ENCODE results near the gene KIF7. TPM values are rescaled to one million over a fixed set of nuclear protein-coding genes. Genes with fewer than 3 reads are reported as not detected.
A peak's percentile ranks its signal among the peaks of the same experiment; 100 is the strongest.

The KIF7 gene
- polyA plus RNA-seq, 12 donors, result 4.2 to 11.1 (median 5.6) TPM; not detected in 1

DNA sequence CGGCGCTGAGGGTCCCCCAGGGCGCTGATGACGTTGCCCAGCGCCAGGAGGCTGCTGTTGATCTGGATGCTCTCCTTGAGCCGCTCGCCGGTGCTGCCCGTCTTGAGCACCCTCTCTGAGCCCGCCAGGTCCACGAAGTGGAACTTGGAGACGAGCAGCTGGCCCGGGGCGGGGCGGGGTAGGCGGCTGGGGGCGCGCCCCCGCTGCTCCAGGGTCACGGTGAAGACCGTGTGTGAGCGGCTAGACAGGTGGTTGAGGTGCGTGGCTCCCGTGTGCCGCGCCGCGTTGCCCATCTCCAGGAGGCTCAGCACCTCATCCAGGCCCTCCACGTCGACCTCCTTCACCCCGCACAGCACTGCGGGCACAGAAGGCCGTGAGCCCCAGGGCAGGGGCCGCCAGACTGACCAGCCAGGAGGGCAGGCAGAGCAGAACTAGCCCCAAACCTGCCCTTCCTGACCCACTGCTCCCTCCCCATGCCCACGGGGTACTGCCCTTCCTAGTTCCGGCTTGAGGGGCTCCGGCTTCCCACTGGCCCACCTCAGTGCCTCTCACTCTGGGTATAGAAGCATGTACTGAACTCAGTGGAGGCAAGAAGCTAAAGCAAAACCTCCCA lies 6.1 kb downstream of the KIF7 start:
- DNase-seq, result no peak

DNA sequence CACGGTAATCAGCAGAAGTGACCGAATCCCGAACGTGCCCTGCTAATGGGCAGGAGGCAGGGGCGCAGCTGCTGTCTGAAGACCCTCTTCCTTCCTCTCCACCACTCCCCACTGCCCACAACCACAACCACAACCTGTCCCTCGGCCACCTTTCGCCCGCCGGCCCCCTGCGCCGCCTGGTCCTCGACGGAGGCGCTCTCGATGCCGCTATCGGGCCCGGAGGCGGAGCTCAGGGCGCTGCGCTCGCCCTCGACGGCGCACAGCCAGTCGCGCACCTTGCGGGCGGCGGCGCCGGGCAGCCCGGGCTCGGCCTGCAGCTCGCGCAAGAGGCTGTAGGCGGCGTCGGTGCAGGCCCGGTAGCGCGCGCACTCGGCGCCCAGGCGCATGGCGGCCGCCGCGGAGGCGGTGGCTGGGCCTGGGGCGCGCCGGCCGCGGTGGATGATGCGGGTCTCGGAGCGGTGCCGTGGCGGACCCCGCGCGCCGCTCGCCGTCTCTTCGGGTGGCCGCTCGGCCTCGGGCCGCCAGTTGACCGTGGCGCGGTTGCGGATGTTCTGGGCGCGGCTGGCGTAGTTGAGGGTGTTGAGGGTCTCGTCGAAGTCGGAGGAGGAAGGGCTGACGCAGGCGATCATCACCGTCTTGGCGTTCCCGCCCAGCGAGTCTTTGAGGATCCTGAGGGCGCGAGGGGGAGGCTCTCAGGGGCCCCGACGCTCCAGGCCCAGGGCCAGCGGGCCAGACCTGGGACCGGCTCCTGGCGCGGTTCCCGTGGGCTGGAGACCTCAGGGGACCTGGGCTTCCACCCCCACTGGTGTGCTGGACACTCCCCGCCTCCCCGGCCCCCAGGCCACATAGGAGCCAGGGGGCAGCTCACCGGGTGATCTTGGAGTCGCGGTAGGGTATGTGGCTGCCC lies 6.9 kb downstream of the KIF7 start:
- DNase-seq, result no peak

DNA sequence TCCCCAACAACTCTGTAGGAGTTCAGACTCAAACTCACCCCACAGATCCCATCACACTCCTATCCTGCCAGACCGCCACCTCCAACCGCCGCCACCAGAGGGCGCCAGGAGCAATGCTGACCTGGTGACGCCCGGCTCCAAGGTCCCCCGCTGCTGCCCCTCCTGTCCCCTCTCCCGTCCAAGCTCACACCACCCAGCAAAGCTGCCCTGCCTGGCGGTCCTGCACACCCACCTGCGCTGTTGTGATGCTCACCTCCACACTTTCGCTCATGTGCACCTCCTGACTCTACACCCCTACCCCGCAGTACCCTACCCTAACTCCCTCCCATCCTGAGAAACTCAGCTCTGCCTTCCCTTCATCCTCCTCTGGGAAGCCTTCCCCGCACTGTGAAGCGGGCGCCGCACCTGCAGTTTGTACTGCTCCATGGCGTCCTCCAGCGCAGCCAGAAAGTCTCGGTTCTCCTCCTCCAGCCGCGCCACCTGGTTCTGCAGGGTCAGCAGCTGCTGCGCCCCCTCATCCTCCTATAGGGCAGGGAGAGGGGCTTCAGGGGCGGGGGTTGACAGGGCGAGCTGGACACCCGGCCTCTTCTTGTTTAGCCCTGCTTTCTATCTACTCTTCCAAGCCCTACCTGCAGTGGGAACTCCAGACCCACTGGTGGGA lies 7.9 kb downstream of the KIF7 start:
- peak; percentile 64 for DNase-seq

DNA sequence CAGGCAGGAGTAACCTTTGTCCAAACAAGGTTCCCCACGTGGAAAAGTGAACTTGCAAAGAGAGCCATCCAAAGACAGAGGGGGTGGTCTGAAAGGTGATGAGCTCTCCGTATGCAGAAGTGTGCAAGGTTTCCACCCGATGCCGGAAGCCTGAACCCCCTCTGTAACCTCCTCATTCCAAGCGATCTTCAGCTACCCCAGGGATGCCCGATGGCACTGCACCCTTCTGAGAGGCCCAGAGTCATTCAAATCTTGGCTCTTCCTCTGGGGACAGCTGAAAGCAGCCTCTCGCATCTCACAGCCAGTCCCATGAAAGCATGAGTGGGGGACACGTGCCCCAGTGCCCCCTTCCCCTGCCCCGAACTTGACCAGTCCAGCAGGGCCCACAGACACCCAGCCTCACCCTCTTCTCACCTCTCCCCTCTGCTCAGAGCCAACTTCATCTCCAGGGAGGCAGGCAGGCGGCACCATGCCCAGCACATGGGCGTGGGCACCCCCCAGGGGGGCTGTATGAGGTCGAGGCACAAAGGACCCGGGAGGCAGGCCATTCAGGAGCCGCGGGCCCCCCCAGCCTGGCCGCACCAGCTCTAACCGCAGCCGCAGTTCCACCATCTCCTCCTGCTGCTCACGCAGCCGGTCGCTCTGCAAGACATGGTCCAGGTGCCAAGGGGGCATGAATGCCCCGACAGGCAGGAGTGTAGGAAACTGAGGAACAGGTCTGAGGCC lies 8.7 kb downstream of the KIF7 start:
- no peak for DNase-seq

DNA sequence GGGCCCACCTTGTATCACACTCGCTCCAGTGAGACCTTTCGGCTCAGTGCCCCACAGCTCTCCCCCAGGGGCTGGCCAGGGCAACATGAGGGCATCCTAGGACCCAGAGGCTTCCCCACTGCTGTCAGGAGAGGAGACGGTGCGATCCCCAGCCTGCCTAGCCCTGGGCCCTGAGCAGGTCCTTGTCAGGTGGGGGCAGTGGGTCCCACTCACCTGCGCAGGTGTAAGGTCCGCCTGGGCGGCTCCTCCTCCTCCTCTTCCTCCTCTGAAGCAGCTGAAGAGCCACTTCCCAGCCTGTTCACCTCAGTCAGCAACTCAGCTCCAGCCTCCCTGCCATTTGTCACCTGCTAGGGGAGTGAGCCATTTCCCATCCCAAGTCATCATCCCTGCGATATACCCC lies 9.6 kb downstream of the KIF7 start:
- DNase-seq, result no peak

DNA sequence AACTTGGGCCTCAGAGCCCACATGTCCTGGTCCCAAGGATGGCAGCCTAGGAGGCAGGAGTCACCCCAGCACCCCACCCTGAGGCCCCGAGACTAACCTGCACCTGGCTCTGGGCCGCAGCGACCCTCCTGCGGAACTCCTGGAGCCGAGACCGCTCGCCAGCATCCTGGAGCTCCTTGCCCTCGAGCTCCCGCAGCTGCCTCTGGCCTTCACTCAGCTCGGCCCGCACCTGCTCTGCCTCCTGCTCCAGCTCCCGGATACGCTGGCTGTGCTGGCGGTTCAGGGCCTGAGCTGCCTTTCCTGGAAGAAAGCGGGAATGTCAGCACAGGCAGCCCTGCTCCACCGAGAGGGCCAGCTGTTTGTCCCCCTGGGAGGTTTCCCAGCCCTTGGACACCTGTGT lies 13.2 kb downstream of the KIF7 start:
- no peak for DNase-seq

DNA sequence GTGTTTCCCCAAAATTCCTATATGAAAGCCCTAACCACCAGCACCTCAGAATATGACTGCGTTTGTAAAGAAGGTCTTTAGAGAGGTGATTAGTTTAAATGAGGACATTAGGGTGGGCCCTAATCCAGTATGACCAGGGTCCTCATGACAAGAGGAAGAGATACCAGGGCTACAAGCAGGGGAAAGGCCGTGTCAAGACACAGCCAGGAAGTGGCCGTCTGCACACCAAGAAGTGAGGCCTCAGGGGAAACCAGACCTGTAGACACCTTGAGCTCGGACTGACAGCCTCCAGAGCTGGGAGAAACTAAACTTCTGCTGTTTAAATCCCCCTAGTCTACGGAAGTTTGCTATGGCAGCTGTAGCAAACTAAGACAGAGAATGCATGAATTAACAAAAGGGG lies 14.2 kb downstream of the KIF7 start:
- DNase-seq, result no peak

DNA sequence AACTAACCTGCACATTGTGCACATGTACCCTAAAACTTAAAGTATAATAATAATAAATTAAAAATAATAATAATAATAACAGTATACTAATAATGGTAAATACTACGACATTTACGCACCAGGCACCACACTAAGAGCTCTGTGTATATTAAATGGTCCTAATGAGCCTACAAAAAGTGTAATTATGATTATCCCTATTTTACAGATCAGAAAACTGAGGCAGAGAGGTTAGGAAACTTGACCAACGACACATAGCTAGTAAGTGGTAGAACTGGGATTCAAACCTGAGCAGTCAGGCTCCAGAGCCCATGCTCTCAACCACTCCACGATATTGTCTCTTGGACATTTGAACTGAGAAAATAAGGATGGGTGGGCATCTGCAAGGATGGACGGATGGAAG lies 15.0 kb downstream of the KIF7 start:
- DNase-seq, result no peak

DNA sequence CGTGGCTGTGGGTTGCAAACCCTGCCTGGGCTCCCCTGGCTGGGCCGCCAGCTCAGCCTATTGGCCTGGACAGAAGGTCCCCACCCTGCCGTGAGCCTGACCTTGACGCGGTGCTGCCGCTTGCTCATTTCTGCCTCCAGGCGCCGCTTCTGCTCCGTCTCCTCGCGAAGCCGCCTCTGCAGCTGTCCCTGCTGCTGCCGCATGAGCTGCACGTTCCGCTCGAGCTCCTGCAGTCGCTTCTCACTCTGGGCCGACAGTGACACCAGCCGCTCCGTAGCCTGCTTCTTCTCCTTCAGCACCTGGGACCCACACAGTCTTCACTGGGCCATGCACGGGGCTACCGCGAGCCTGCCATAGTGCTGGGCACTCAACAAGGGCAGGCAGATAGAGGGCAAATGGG lies 21.7 kb downstream of the KIF7 start:
- no peak for DNase-seq

DNA sequence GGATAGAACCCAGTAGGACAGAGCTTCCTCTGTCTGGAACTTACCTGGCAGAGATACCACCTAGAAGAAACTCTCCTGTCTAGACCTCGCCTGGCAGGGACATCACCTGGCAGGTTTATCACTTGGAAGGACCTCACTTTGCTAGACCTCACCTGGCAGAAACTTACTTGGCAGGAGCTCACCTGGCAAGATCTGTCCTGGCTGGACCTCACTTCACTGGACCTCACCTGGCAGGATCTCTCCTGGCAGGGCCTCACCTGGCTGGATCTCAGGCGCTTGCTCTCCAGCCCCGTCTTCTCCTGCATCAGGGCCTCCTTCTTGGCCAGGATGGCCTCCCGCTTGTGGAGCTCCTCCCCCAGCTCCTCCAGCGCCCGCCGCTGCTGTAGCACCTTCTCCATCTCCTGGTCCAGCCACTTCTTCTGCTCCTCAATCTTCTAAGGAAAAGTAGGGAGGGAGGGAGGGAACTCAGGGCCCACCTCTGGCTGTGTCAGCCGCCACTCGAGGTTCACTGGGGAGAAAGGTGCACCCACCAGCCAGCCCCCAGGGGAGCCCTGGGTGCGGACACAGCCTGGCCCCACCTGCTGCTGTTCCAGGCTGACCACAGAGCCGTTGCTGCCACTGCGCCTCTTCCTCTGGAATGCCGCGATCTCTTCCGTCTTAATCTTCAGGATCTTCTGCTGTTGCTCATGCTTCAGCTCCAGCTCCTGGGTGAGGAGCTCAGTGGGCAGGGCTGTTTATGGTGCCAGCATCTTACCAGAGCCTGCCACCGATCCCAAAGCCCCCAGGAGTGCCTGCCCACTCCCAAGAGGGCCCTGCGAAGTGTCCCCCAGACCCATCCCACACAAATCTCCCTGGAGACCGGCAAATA lies 22.5 kb downstream of the KIF7 start:
- no peak for DNase-seq

DNA sequence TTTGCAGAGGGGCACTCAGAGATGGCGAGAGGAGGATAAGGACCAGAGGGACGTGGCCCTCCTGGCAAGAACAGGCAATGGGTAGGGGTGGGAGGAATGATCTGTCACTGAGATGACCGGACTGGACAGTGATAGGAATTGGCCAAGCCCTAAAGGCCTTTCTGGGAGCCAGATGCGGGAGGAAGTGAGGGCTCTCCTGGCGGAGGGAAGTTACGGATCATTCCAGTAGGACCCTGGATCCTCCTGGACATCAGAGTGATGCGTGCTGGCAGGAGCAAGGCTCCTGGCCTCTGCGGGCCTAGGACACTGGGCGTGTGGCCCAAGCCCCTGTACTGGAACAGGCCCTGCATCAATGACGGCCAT lies 23.4 kb downstream of the KIF7 start:
- no peak for DNase-seq

DNA sequence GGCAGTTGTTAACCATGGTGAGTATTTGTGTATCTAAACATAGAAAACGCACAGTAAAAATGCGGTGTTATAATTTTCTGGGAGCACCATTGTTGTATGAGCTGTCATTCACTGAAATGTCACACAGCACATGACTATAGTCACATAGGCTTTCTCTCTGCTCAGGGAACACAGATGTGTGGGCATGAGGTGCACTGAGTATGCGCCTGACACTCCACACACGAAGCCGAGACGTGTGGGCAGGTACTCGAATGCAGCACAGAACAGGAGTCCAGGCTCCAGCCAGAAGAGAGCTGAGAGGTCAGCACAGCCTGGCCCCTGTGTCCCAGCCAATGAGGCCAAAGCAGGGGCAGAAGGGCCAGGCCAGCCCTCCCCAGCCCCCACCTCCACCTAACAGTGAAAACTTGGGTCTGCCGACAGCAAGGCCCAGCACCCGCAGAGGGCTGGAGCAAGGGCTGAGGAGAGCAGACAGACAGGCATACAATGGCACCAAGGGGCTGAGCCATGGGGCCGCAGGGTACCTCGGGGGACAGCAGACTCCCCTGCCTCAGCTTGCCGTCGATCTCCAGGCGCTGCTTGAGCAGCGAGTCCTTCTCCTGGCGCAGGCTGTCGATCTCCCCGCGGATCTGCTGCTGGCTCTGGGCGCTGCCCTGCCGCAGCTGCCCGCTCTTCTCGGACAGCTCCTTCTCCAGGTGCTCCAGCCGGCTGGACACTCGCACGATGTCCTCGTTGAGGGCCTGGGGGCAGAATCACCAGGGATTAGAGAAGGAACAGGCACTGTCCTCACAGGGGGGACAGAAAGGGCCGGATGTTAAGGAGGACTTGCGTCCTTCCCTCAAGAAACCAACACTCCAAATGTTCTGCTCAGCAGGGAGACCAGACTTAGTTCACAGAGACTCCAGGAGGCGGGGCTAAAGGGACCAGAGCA lies 24.0 kb downstream of the KIF7 start:
- DNase-seq, result no peak

DNA sequence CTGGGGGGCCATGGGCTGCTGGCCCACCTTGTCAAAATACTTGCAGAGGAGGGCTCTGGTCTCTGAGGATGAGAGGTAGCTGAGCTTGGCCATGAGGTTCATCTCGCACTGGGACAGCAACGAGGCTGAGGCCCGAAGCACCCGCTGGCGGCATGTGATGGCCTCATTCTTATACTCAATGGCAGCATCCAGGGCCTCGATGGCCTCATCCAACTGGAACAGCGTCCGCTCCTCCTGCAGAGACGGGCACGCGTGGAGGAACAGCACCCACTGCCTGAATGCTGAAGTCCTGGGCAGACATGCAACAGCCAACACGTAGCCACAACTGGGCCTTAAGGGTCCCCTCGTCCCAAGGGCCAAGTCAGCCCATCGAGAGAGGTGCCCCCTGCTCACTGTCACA lies 25.0 kb downstream of the KIF7 start:
- no peak for DNase-seq

DNA sequence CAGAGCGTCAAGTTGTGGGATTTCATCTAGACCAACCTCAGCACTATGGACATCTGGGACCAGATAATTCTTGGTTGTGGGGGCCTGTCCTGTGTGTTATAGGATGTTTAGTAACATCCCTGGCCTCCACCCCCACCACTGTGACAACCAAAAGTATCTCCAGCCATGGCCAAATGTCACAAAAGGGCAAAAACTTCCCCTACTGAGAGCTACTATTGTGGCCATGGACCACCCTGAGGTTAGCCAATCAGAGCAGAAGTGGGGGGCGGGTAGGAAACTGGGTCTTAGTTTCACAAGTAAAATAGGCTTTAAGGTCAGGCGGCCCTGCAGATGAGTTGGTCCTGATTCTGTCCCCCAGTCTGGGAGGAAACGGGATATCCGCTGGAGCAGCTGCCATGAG lies 25.4 kb downstream of the KIF7 start:
- no peak for DNase-seq

DNA sequence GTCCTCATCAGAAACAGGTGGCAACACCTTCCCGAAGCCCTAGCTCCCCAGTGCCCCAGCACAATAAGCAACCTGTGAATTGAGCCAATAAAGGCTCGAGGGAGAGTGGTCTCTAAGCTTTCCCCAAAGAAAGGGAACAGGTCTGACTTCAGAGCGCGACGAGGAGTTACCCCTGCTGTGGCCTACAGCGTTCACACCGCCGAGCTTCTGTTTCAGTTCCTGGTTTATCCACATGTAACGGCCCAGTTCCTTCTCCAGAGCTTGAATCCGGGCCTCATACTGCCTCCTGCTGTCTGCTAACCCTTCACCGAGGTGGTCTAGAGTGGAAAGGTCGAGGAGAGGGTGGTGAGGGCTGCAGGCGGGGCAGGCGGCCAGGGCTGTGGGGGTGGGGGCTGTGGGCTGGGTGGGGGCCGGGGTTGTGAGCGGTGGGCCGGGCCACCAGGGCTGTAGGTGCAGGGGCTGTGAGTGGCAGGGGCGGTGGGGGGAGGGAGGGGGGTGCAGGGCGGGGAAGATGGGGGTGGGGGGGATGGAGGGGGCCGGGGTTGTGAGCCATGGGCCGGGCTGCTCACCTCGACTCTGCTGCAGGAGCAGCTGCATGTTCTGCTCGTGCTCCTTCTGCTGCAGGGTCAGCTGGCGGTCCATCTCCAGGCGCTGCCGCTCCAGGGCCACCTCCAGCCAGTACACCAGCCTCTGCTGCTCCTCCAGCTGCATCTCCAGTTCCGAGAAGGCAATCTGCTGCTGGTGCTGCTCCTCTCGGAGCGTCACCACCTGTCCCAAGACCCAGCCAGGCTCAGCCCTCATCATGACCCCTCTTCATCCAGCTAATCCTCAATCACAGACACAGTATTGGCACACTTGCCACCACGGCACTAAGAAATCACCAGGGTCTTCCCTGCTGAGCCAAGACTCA lies 26.2 kb downstream of the KIF7 start:
- DNase-seq, result no peak

DNA sequence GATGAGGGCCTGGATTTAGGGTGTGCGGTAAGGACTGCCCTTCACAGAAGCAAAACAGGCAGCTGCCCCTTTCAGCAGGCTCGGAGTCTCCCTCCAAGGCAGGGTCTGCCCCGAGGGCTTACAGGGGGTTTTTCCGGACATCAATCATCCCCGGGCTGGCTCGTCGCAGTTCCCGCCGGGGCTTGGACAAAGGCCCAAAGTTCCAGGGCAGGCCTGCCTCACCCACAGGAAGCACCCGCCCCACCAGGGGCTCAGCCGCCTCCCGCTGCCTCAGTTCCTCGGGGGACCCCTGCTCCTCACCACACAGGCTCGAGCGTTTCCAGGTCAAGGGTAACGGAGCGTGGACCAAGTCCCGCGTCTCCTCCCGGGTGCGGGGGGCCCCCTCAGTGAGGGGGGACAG lies 27.0 kb downstream of the KIF7 start:
- no peak for DNase-seq

DNA sequence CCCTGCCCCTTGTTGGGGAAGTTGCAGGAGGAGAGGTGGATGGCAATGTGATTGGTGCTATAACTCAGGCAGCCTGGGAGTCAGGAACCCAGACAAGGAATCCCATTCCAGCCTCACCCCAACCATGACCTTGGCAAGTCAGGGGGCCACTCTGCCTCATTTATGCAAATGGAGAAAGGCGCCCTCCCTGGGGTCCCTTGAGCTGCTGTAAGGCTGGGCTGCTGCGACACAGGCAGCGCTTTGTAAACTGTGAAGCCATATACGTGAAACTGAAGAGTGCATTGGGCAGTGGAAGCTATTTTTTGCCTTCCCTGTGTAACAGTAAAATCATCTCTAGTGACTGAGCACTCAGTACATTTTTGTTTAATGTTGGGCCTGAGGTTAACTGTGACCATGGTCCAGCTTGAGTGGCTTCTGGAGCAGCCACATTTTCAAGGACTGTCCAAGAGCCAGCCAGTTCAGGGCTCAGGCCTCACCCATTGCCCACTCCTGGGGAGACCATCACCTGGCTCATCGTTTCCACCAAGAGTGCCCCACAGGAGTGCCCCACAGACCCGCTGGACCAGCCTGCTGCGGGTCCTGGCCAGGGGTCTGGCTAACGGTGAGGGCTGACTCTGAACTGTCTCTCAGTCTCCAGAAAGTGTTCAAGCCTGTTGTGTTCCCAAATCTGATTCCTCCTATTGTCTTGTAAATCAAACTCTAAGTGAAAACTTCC lies 27.9 kb downstream of the KIF7 start:
- DNase-seq, result no peak

DNA sequence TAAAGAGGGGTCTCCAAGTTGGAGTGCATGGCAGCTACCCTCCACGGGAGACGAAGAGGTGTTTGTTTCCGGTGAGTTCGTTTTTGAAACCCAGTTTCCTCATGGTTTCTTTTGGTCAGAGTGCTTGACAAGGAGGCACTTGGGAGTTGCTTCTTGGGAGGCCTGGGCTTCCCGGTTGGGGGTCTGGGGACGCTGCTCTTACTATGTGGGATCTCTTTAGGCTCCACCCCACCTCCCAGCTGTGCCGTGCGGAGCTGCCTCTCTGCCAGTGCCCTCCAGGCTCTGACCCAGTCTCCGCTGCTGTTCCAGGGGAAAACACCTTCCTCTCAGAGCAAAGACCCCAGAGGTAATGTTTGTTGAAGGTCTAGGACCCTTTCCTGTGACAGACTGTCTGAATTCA lies 29.6 kb downstream of the KIF7 start:
- no peak for DNase-seq

Data from muscle of arm (tissue), 12 donors.